NB4 (cell line): Measurements from ENCODE around the gene PABPN1L.

ENCODE experiments used
- DNase-seq: peaks from one replicate; pipeline ENCODE4 v3.0.0; 2010; ENCODE audit warnings: low read depth
- H3K4me3 ChIP-seq: one replicate; pipeline ENCODE4 v1.5.1; 2011; ENCODE audit warnings: mild to moderate bottlenecking, low read depth, low read length, moderate library complexity
- CTCF ChIP-seq: IDR thresholded peaks from one replicate; pipeline ENCODE4 v1.5.1; 2012; ENCODE audit warnings: low read depth, low read length
- MAX ChIP-seq: IDR thresholded peaks from 2 replicates; pipeline ENCODE4 v1.6.1; 2011; ENCODE audit warnings: low read depth, low read length
- MYC ChIP-seq: IDR thresholded peaks from 2 replicates; pipeline ENCODE4 v1.6.1; 2011; ENCODE audit warnings: low read depth, low read length
- POLR2A ChIP-seq: IDR thresholded peaks from 2 replicates; pipeline ENCODE4 v1.6.1; 2011; ENCODE audit warnings: mild to moderate bottlenecking; ENCODE audit not compliant: insufficient read length; ENCODE audit errors: extremely low read depth

Gene PABPN1L

GRCh38 chr16:88874938-88875599 lies 8.6 kb upstream of the PABPN1L start:
- no peak for TF ChIP-seq MYC
- no peak for TF ChIP-seq CTCF
- no peak for TF ChIP-seq POLR2A
- no peak for TF ChIP-seq MAX
- H3K4me3 ChIP-seq: no peak overlapping the region
- no peak for DNase-seq

GRCh38 chr16:88872650-88873331 lies 6.3 kb upstream of the PABPN1L start:
- no peak for TF ChIP-seq MAX
- DNase-seq: no peak
- no peak overlapping the region for H3K4me3 ChIP-seq

GRCh38 chr16:88871730-88872416 lies 5.4 kb upstream of the PABPN1L start:
- TF ChIP-seq POLR2A (no peak), CTCF (no peak), MYC (no peak), MAX (no peak)
- DNase-seq: no peak

GRCh38 chr16:88871349-88871702 lies 4.9 kb upstream of the PABPN1L start:
- no peak overlapping the region for H3K4me3 ChIP-seq
- TF ChIP-seq POLR2A (no peak), MYC (no peak), MAX (no peak), CTCF (no peak)
- no peak for DNase-seq

More at GRCh38 chr16:88871730-88872416, 5.4 kb upstream of the PABPN1L start:
- no peak overlapping the region for H3K4me3 ChIP-seq

- DNase-seq: peak; percentile 68
- TF ChIP-seq MYC (no peak), MAX (no peak), CTCF (no peak), POLR2A (no peak)
- no peak overlapping the region for H3K4me3 ChIP-seq
Observed at GRCh38 chr16:88870608-88871348, 4.3 kb upstream of the PABPN1L start.

GRCh38 chr16:88869673-88869980 lies 3.2 kb upstream of the PABPN1L start:
- no peak for TF ChIP-seq CTCF
- no peak for TF ChIP-seq MAX
- TF ChIP-seq MYC: no peak
- TF ChIP-seq POLR2A: no peak
- no peak for DNase-seq
- H3K4me3 ChIP-seq: no peak overlapping the region
